Breast epithelium (tissue), 4 donors: Measurements from ENCODE around the gene G0S2. TPM values are rescaled to one million over a fixed set of nuclear protein-coding genes. Genes with fewer than 3 reads are reported as not detected.

Experiments
- DNase-seq, 2 donors: peaks; one replicate each; pipeline ENCODE4 v3.0.0-alpha.2; 2019; ENCODE audit warnings: low spot score in 2 of 2
- H3K27ac ChIP-seq, 2 donors: fragments of 200-600 bp; sonication (generic) in 1 of 2; one replicate each; pipeline ENCODE4 v1.5.1; 2016 to 2019; ENCODE audit warnings: mild to moderate bottlenecking in 1 of 2
- H3K27me3 ChIP-seq, 2 donors: fragments of 200-600 bp; sonication (generic) in 1 of 2; one replicate each; pipeline versions ENCODE4 v1.5.1 to v1.6.0; 2017 to 2019; ENCODE audit warnings: control low read depth in 1 of 2, mild to moderate bottlenecking in 1 of 2
- H3K36me3 ChIP-seq: fragments of 200-600 bp; one replicate; pipeline ENCODE4 v1.5.1; 2019
- H3K4me1 ChIP-seq, 2 donors: fragments of 200-600 bp; sonication (generic); one replicate each; pipeline ENCODE4 v1.5.1; 2016 to 2019; ENCODE audit warnings: control low read depth in 1 of 2
- H3K4me3 ChIP-seq, 3 donors: fragments of 200-600 bp; sonication (generic); 1 replicate in 2 of 3; 2 replicates in 1 of 3; pipeline ENCODE4 v1.5.1; 2016 to 2019; ENCODE audit warnings: mild to moderate bottlenecking in 3 of 3, moderate library complexity in 2 of 3
- H3K9me3 ChIP-seq, 2 donors: fragments of 200-600 bp; sonication (generic) in 1 of 2; one replicate each; pipeline ENCODE4 v1.5.1; 2016 to 2019; ENCODE audit warnings: control low read depth in 1 of 2
- POLR2A ChIP-seq: fragments of 450-650 bp; IDR thresholded peaks from one replicate; pipeline ENCODE4 v1.6.1; 2016; ENCODE audit warnings: antibody characterized with exemption, mild to moderate bottlenecking, moderate library complexity
- POLR2AphosphoS5 ChIP-seq, 3 donors: sonication (generic); formaldehyde crosslinking; IDR thresholded peaks; one replicate each; pipeline ENCODE4 v1.6.1; 2017; ENCODE audit warnings: antibody characterized with exemption in 3 of 3
- intact Hi-C: fragments of 100-400 bp; cut with DNase I; formaldehyde crosslinking; loops from one replicate; pipeline ENCODE4 v1.15.1; 2023; ENCODE audit warnings: low total_unique reads
- total RNA-seq, 3 donors: library from RNA; depleted of rRNA; stranded (reverse); fragments of >200 nt; gene quantifications; one replicate each; pipeline ENCODE4 v1.1.0, GENCODE V29; 2016
- TF ChIP-seq, protein P1 (sequence below), 3 donors: fragments of 450-650 bp; IDR thresholded peaks; one replicate each; pipeline ENCODE4 v1.5.1; 2016 to 2017; ENCODE audit warnings: antibody characterized with exemption in 3 of 3, mild to moderate bottlenecking in 3 of 3, moderate library complexity in 3 of 3

Gene G0S2
- total RNA-seq, 3 donors from 2014 or later = 198 to 1,307 (median 636) TPM

GRCh38 chr1:209657918-209658317, 17.3 kb upstream of the G0S2 start:
- DNase-seq = no peak
- Histone ChIP-seq H3K27ac (peak overlapping the region; percentile 4 to 65), H3K27me3 (no peaks in the 10 kb centered on the region), H3K36me3 (no peaks in the 10 kb centered on the region), H3K9me3 (no peaks in the 10 kb centered on the region), H3K4me3 (no peak overlapping the region), H3K4me1 (peaks cover 0 to 4% of the 10 kb centered on the region in 2 donors)
- intact Hi-C loops = no loop called here
- no peak for TF ChIP-seq POLR2A
- TF ChIP-seq POLR2AphosphoS5 (IDR thresholded peaks at IDR 0.05) = no peak
- TF ChIP-seq, protein P1, sequence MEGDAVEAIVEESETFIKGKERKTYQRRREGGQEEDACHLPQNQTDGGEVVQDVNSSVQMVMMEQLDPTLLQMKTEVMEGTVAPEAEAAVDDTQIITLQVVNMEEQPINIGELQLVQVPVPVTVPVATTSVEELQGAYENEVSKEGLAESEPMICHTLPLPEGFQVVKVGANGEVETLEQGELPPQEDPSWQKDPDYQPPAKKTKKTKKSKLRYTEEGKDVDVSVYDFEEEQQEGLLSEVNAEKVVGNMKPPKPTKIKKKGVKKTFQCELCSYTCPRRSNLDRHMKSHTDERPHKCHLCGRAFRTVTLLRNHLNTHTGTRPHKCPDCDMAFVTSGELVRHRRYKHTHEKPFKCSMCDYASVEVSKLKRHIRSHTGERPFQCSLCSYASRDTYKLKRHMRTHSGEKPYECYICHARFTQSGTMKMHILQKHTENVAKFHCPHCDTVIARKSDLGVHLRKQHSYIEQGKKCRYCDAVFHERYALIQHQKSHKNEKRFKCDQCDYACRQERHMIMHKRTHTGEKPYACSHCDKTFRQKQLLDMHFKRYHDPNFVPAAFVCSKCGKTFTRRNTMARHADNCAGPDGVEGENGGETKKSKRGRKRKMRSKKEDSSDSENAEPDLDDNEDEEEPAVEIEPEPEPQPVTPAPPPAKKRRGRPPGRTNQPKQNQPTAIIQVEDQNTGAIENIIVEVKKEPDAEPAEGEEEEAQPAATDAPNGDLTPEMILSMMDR (IDR thresholded peaks at IDR 0.05) = no peak

GRCh38 chr1:209659909-209660308, 15.3 kb upstream of the G0S2 start:
- no peak for DNase-seq
- Histone ChIP-seq H3K27ac (no peak overlapping the region), H3K9me3 (no peaks in the 10 kb centered on the region), H3K27me3 (no peaks in the 10 kb centered on the region), H3K4me3 (no peak overlapping the region), H3K4me1 (no peaks in the 10 kb centered on the region), H3K36me3 (no peaks in the 10 kb centered on the region)
- TF ChIP-seq, protein P1 (IDR thresholded peaks at IDR 0.05) = no peak
- TF ChIP-seq POLR2A = no peak
- no peak for TF ChIP-seq POLR2AphosphoS5 (IDR thresholded peaks at IDR 0.05)
- intact Hi-C loops = no loop called here

- no peaks in the 10 kb centered on the region for H3K9me3 ChIP-seq
- no peaks in the 10 kb centered on the region for H3K4me1 ChIP-seq
- H3K27me3 ChIP-seq = no peaks in the 10 kb centered on the region
- no peak overlapping the region for H3K27ac ChIP-seq
- DNase-seq = no peak
- intact Hi-C loops = loop anchor here (1.0 kb wide), 1 partner anchor 16 kb away; no protein-coding TSS in a partner anchor
- no peak for TF ChIP-seq POLR2AphosphoS5 (IDR thresholded peaks at IDR 0.05)
- no peak for TF ChIP-seq POLR2A
- TF ChIP-seq, protein P1 (IDR thresholded peaks at IDR 0.05) = no peak
- no peak overlapping the region for H3K4me3 ChIP-seq
- H3K36me3 ChIP-seq = no peaks in the 10 kb centered on the region
Observed at GRCh38 chr1:209661071-209661470, 14.1 kb upstream of the G0S2 start.

- Histone ChIP-seq H3K27me3 (no peaks in the 10 kb centered on the region), H3K27ac (no peak overlapping the region), H3K4me1 (no peaks in the 10 kb centered on the region), H3K9me3 (no peaks in the 10 kb centered on the region), H3K4me3 (no peak overlapping the region), H3K36me3 (no peaks in the 10 kb centered on the region)
- TF ChIP-seq POLR2AphosphoS5 (IDR thresholded peaks at IDR 0.05) (no peak), POLR2A (no peak)
- TF ChIP-seq, protein P1 (IDR thresholded peaks at IDR 0.05) = no peak
- intact Hi-C loops = no loop called here
- DNase-seq = no peak
Observed at GRCh38 chr1:209662879-209663327, 12.3 kb upstream of the G0S2 start.

DNA sequence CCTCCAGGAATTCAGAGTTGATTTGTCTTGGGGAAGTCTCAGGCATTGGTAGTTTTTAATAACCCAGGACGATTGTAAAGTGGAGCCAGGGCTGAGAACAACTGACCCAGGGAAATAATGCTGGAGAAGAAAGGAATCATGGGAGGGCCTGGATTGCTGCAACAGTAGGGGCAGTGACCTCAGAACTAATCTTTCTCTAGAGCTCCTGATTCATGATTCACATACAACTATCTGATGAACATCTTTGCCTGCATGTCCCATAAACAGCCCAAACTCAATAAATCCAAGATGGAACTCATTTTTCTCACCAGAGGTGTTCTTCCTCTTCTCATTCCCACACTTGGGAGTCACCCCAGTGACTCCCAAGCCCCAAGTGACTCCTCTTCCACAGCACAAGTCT, 8.1 kb upstream of the G0S2 start:
- Histone ChIP-seq H3K9me3 (no peaks in the 10 kb centered on the region), H3K27ac (no peak overlapping the region), H3K4me1 (no peaks in the 10 kb centered on the region), H3K36me3 (no peaks in the 10 kb centered on the region), H3K27me3 (no peaks in the 10 kb centered on the region), H3K4me3 (no peak overlapping the region)
- TF ChIP-seq, protein P1 (IDR thresholded peaks at IDR 0.05) = no peak
- TF ChIP-seq POLR2A (no peak), POLR2AphosphoS5 (IDR thresholded peaks at IDR 0.05) (no peak)
- no peak for DNase-seq
- intact Hi-C loops = no loop called here
